IPS-18c (cell line): Measurements from ENCODE around the gene LBHD2.
A peak's percentile ranks its signal among the peaks of the same experiment; 100 is the strongest.

ENCODE experiments used
- H3K4me3 ChIP-seq: 2 replicates; pipeline ENCODE4 v1.7.0; 2013; ENCODE audit warnings: low read depth, mild to moderate bottlenecking, low read length, moderate library complexity; ENCODE audit not compliant: insufficient read depth
- H3K9me3 ChIP-seq: one replicate; pipeline ENCODE4 v1.6.1; 2013; ENCODE audit warnings: mild to moderate bottlenecking, low read length, moderate library complexity; ENCODE audit not compliant: control insufficient read depth, insufficient read depth

LBHD2 gene

DNA sequence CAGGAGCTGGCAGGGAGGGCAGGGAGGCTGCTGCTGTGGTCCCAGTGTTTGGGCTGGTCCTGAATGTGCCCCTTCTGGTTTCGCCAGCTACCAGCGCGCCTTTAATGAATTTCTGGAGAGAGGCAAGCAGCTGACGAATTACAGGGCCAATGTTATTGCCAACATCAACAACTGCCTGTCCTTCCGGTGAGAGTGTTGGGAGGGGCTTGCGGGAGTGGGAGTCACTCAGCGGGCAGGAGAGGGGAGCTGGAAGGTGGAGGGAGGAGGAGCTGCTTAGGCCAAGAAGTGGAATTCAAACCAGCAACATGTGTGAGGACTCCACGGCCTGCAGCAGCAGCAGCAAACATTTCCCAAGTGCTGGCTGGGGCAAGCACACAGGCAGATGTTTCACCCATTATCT lies 47.0 kb downstream of the LBHD2 start:
- Histone ChIP-seq H3K9me3 (no peaks in the 10 kb centered on the region), H3K4me3 (no peak overlapping the region)

- H3K9me3 ChIP-seq, result no peaks in the 10 kb centered on the region
- H3K4me3 ChIP-seq, result no peak overlapping the region
These were observed 47.6 kb downstream of the LBHD2 start for GRCh38 chr14:103131580-103131979.

DNA sequence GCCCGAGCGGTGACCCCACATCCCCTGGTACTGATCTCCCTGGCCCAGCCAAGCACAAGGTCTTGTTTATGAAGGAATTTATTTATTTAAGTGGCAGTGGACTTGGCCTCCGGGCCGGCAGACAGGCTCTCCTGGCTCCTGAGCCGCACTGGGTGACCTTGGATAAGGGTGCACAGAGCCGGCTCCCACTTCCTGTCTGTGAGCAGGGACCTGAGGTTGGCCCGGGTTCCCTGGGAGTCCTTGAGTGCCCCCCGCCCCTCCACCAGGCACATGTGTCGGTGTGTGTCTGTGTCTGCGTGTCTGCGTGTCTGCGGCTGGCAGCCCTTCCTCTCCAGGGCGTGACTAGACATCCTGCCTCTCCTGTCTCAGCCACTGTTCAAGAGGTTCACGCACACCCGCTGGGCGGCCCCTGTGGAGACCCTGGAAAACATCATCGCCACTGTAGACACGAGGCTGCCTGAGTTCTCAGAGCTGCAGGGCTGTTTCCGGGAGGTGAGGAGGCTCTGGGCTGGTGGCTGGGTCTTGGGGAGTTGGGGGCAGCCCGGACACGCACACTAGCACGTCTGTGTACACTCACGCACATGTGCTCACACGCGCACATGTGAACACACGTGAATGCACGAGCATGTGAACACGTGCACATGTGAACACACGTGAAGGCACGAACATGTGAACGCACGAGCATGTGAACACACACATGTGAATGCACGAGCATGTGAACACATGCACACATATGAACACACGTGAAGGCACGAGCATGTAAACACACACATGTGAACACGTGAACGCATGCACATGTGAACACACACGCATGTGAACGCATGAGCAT lies 48.6 kb downstream of the LBHD2 start:
- H3K4me3 ChIP-seq, result no peak overlapping the region
- H3K9me3 ChIP-seq, result no peaks in the 10 kb centered on the region

DNA sequence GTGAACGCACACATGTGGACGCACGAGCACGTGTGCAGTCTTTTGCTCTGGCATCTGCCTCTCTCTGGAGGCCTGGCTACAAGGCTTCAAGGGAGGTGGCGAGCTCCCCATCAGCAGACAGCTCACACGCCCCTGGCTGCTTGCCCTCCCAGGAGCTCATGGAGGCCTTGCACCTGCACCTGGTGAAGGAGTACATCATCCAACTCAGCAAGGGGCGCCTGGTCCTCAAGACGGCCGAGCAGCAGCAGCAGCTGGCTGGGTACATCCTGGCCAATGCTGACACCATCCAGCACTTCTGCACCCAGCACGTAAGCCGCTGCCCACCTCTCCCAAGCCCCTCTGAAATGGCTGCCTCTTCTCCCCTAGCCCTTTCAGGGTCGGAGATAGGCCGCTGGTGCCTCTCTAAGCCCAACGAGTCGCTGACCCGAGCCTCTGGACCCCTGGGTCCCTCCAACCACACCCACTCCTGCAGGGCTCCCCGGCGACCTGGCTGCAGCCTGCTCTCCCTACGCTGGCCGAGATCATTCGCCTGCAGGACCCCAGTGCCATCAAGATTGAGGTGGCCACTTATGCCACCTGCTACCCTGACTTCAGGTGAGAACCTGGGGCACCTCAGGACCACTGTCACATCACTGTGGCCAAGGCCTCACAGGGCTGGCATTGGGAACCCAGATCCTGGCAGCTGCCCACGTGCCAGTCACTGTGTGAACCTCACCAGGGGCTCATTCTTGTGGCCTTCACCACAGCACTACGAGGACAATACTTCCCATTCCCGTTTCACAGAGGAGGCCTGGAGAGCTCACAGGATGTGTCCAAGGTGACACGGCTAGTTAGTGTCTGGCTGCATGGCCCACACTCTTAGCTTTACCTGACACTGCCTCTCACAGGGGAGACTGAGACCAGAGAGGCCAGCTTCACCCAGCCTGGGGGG lies 49.5 kb downstream of the LBHD2 start:
- no peaks in the 10 kb centered on the region for H3K9me3 ChIP-seq

DNA sequence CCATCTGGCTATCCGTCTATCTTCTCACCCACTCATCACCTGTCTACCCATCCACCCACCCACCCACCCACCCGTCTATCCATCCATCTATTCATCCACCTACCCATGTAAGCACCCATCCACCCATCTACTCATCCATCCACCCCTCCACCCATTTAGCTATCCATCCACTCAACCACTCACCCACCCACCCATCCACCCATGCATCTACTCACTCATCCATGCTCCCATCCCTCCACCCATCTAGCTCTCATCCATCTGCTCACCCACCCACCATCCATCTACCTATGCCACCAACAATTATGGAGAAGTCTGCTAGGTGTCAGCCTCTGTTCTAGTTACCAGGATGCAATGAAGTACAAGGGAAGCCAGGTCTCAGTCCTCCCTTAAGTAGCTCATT lies 50.4 kb downstream of the LBHD2 start:
- Histone ChIP-seq H3K9me3 (no peaks in the 10 kb centered on the region), H3K4me3 (no peak overlapping the region)

More for the DNA sequence above, 49.5 kb downstream of the LBHD2 start:
- H3K4me3 ChIP-seq, result no peak overlapping the region

DNA sequence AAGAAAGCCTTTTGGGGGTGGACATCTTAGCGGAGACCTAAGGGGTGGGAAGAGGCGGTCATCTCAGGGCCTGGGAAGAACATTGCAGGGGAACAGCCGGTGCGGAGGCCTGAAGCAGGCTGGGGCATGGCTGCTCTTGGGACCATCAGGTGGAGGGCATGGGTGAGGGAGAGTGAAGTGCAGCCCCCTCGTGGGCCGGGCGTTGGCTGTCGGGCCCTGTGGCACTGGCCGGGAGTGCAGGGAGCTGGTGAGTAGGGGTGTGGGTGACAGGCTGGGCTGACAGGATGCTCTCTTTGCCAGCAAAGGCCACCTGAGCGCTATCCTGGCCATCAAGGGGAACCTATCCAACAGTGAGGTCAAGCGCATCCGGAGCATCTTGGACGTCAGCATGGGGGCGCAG lies 50.9 kb downstream of the LBHD2 start:
- Histone ChIP-seq H3K9me3 (no peaks in the 10 kb centered on the region), H3K4me3 (no peak overlapping the region)

- Histone ChIP-seq H3K9me3 (no peaks in the 10 kb centered on the region), H3K4me3 (no peak overlapping the region)
These were observed 51.6 kb downstream of the LBHD2 start for GRCh38 chr14:103135333-103136260.

GRCh38 chr14:103136388-103137271 lies 52.6 kb downstream of the LBHD2 start:
- Histone ChIP-seq H3K9me3 (no peaks in the 10 kb centered on the region), H3K4me3 (no peak overlapping the region)

GRCh38 chr14:103137689-103138300 lies 53.8 kb downstream of the LBHD2 start:
- Histone ChIP-seq H3K9me3 (no peaks in the 10 kb centered on the region), H3K4me3 (no peak overlapping the region)

GRCh38 chr14:103138301-103139131 lies 54.5 kb downstream of the LBHD2 start:
- H3K4me3 ChIP-seq, result peak overlapping the region; percentile 57
- no peaks in the 10 kb centered on the region for H3K9me3 ChIP-seq

DNA sequence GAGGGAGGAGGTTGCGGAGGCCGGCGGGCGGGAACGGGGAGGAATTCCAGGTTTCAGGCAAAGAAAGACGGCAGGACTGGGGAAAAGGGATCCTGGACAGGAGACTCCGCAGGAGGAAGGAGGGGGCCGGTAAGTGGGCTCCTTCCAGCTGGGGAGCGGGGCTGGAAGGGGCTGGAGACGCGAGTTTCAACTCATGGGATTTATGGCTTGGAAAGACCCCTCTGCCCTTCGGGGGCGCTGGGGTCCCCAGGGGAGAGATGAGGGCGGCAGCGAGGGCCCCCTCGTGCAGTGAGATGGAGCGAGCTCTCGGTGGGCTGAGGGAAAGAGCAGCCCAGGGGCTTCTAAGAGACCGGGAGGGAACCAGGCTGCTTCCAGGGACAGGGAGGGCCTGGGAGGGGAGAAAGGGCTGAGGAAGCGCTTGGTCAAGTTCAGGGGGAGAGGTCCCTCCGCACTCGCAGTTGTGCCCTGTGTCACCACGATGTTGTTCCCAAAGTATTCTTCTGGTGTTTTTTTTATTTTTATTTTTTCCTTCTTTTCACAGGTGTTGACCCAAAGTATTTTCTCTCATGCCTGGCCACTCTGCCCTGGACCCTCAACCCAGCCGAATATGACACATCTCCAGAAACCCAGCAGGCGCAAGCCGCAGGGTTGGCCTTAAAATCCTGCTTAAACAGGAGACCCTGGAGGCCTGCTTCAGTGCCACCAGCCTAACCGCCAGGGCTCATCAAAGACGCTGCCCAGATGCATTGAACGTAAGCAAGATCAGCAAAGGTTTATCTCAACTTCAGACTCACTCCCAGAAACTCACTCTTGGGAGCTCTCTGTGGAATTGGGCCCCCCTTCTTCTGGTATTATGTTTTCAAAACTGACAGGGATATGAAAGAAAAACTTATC lies 55.4 kb downstream of the LBHD2 start:
- peak overlapping the region; percentile 57 for H3K4me3 ChIP-seq
- no peaks in the 10 kb centered on the region for H3K9me3 ChIP-seq
